Uterus (tissue), 4 donors: ENCODE data around the gene TADA2B. TPM values are rescaled to one million over a fixed set of nuclear protein-coding genes. Genes with fewer than 3 reads are reported as not detected.

ENCODE experiments used
- DNase-seq, 2 donors: peaks; one replicate each; pipeline ENCODE4 v3.0.0-alpha.2; 2019 to 2020
- H3K27ac ChIP-seq, 2 donors: fragments of 200-600 bp; sonication (generic); 1 replicate in 1 of 2; 2 replicates in 1 of 2; pipeline ENCODE4 v1.5.1; 2016 to 2018
- H3K27me3 ChIP-seq, 2 donors: fragments of 200-600 bp; sonication (generic); one replicate each; pipeline ENCODE4 v1.5.1; 2018 to 2019; ENCODE audit warnings: control low read depth in 1 of 2
- H3K36me3 ChIP-seq, 2 donors: fragments of 200-600 bp; sonication (generic); one replicate each; pipeline ENCODE4 v1.5.1; 2019; ENCODE audit warnings: control low read depth in 1 of 2
- H3K4me1 ChIP-seq, 2 donors: fragments of 200-600 bp; sonication (generic); one replicate each; pipeline ENCODE4 v1.5.1; 2018 to 2019; ENCODE audit warnings: control low read depth in 1 of 2
- H3K4me3 ChIP-seq, 2 donors: fragments of 200-600 bp; sonication (generic); 1 replicate in 1 of 2; 2 replicates in 1 of 2; pipeline ENCODE4 v1.5.1; 2018 to 2019; ENCODE audit warnings: mild to moderate bottlenecking in 1 of 2
- H3K9me3 ChIP-seq, 2 donors: fragments of 200-600 bp; sonication (generic); one replicate each; pipeline ENCODE4 v1.5.1; 2019; ENCODE audit warnings: control low read depth in 1 of 2
- CTCF ChIP-seq, 4 experiments: fragments of 200-600 bp in 2 of 4; fragments of 450-650 bp in 2 of 4; sonication (generic) in 2 of 4; IDR thresholded peaks; one replicate each; pipeline ENCODE4 v1.5.1; 2016 to 2019; ENCODE audit warnings: antibody characterized with exemption in 4 of 4, mild to moderate bottlenecking in 2 of 4, moderate library complexity in 1 of 4
- POLR2A ChIP-seq, 2 donors: fragments of 450-650 bp; IDR thresholded peaks; one replicate each; pipeline ENCODE4 v1.6.1; 2016; ENCODE audit warnings: antibody characterized with exemption in 2 of 2, mild to moderate bottlenecking in 1 of 2, moderate library complexity in 1 of 2
- intact Hi-C: fragments of 100-400 bp; cut with DNase I; formaldehyde crosslinking; loops from one replicate; pipeline ENCODE4 v1.15.1; 2023; ENCODE audit warnings: low total_unique reads
- total RNA-seq, 4 donors: library from RNA; depleted of rRNA in 3 of 4; stranded (reverse); fragments of >200 nt in 3 of 4; gene quantifications; one replicate each; pipeline versions ENCODE4 v1.1.0 to v1.2.4, GENCODE V29; 2014 to 2023
- donor health status: DM: yes; HTN: yes; CAD: no.

The TADA2B gene
- total RNA-seq, 4 donors from 2014 or later = 14.1 to 24.0 (median 21.1) TPM

- Histone ChIP-seq H3K4me1 (no peaks in the 10 kb centered on the region), H3K27me3 (no peaks in the 10 kb centered on the region), H3K27ac (no peak overlapping the region), H3K36me3 (no peaks in the 10 kb centered on the region), H3K4me3 (no peak overlapping the region), H3K9me3 (no peaks in the 10 kb centered on the region)
- intact Hi-C loops = no loop called here
- TF ChIP-seq POLR2A (IDR thresholded peaks at IDR 0.05) (no peak), CTCF (IDR thresholded peaks at IDR 0.05) (no peak)
- no peak for DNase-seq
These were observed 41.9 kb upstream of the TADA2B start for GRCh38 chr4:7001271-7001670.

- no peaks in the 10 kb centered on the region for H3K36me3 ChIP-seq
- H3K27me3 ChIP-seq = no peaks in the 10 kb centered on the region
- H3K27ac ChIP-seq = no peak overlapping the region
- no peaks in the 10 kb centered on the region for H3K9me3 ChIP-seq
- no peak overlapping the region for H3K4me3 ChIP-seq
- TF ChIP-seq POLR2A (IDR thresholded peaks at IDR 0.05) = no peak
- no peak for TF ChIP-seq CTCF (IDR thresholded peaks at IDR 0.05)
- DNase-seq = no peak
- H3K4me1 ChIP-seq = no peaks in the 10 kb centered on the region
- intact Hi-C loops = no loop called here
These were observed 40.8 kb upstream of the TADA2B start for GRCh38 chr4:7002336-7002735.

- no peak for DNase-seq
- no peaks in the 10 kb centered on the region for H3K36me3 ChIP-seq
These were observed 39.8 kb upstream of the TADA2B start for GRCh38 chr4:7003176-7003878.

GRCh38 chr4:7003879-7004240, 39.3 kb upstream of the TADA2B start:
- intact Hi-C loops = no loop called here
- Histone ChIP-seq H3K36me3 (no peaks in the 10 kb centered on the region), H3K4me1 (no peaks in the 10 kb centered on the region), H3K27me3 (no peaks in the 10 kb centered on the region), H3K9me3 (no peaks in the 10 kb centered on the region), H3K27ac (no peak overlapping the region), H3K4me3 (no peak overlapping the region)
- DNase-seq = no peak
- no peak for TF ChIP-seq POLR2A (IDR thresholded peaks at IDR 0.05)

More at GRCh38 chr4:7003176-7003878, 39.8 kb upstream of the TADA2B start:
- H3K4me1 ChIP-seq = no peaks in the 10 kb centered on the region
- H3K9me3 ChIP-seq = no peaks in the 10 kb centered on the region
- TF ChIP-seq CTCF (IDR thresholded peaks at IDR 0.05) = no peak
- no peak for TF ChIP-seq POLR2A (IDR thresholded peaks at IDR 0.05)
- H3K27me3 ChIP-seq = no peaks in the 10 kb centered on the region
- intact Hi-C loops = no loop called here
- no peak overlapping the region for H3K4me3 ChIP-seq
- H3K27ac ChIP-seq = no peak overlapping the region

GRCh38 chr4:7004331-7004730, 38.8 kb upstream of the TADA2B start:
- H3K36me3 ChIP-seq = no peaks in the 10 kb centered on the region
- H3K4me3 ChIP-seq = no peak overlapping the region
- H3K9me3 ChIP-seq = no peaks in the 10 kb centered on the region
- no peak overlapping the region for H3K27ac ChIP-seq
- intact Hi-C loops = no loop called here
- no peak for TF ChIP-seq CTCF (IDR thresholded peaks at IDR 0.05)
- TF ChIP-seq POLR2A (IDR thresholded peaks at IDR 0.05) = no peak
- DNase-seq = no peak
- H3K4me1 ChIP-seq = no peaks in the 10 kb centered on the region
- H3K27me3 ChIP-seq = no peaks in the 10 kb centered on the region

GRCh38 chr4:7005571-7005970, 37.6 kb upstream of the TADA2B start:
- intact Hi-C loops = no loop called here

More at GRCh38 chr4:7005571-7005970, 37.6 kb upstream of the TADA2B start:
- no peak overlapping the region for H3K27ac ChIP-seq
- H3K4me3 ChIP-seq = no peak overlapping the region
- H3K36me3 ChIP-seq = no peaks in the 10 kb centered on the region
- H3K9me3 ChIP-seq = no peaks in the 10 kb centered on the region
- H3K4me1 ChIP-seq = no peaks in the 10 kb centered on the region
- no peak for DNase-seq
- H3K27me3 ChIP-seq = no peaks in the 10 kb centered on the region
- TF ChIP-seq POLR2A (IDR thresholded peaks at IDR 0.05) = no peak
- no peak for TF ChIP-seq CTCF (IDR thresholded peaks at IDR 0.05)
